Smooth muscle cell (in vitro differentiated cells): Measurements from ENCODE around the gene SAG. TPM values are rescaled to one million over a fixed set of nuclear protein-coding genes. Genes with fewer than 3 reads are reported as not detected.

ENCODE experiments used
- DNase-seq: peaks from one replicate; lab custom pipeline; 2025; ENCODE audit not compliant: unreplicated experiment; lab: John Stamatoyannopoulos, UW
- H2AFZ ChIP-seq: fragments of 200-600 bp; sonication (generic); 2 replicates; pipeline ENCODE4 v1.6.0; 2016; ENCODE audit warnings: antibody characterized with exemption, low read depth, mild to moderate bottlenecking
- H3F3A ChIP-seq: fragments of 200-600 bp; sonication (generic); 2 replicates; pipeline ENCODE4 v1.6.0; 2017; ENCODE audit warnings: antibody characterized with exemption, low read depth
- H3K27ac ChIP-seq: fragments of 200-600 bp; sonication (generic); 2 replicates; pipeline ENCODE4 v1.5.1; 2016; ENCODE audit warnings: low read depth, mild to moderate bottlenecking
- H3K27me3 ChIP-seq: fragments of 200-600 bp; sonication (generic); 2 replicates; pipeline ENCODE4 v1.6.1; 2016; ENCODE audit warnings: low read depth, mild to moderate bottlenecking
- H3K36me3 ChIP-seq: fragments of 200-600 bp; sonication (generic); 2 replicates; pipeline ENCODE4 v1.5.1; 2016; ENCODE audit warnings: low read depth
- H3K4me1 ChIP-seq: fragments of 200-600 bp; sonication (generic); 2 replicates; pipeline ENCODE4 v1.5.1; 2016; ENCODE audit warnings: low read depth
- H3K4me2 ChIP-seq: fragments of 200-600 bp; sonication (generic); 2 replicates; pipeline ENCODE4 v1.6.0; 2016; ENCODE audit warnings: mild to moderate bottlenecking
- H3K4me3 ChIP-seq: fragments of 200-600 bp; sonication (generic); 2 replicates; pipeline ENCODE4 v1.5.1; 2016; ENCODE audit warnings: mild to moderate bottlenecking
- H3K79me2 ChIP-seq: fragments of 200-600 bp; sonication (generic); 2 replicates; pipeline ENCODE4 v1.6.0; 2016; ENCODE audit warnings: low read depth, mild to moderate bottlenecking
- H3K9ac ChIP-seq: fragments of 200-600 bp; sonication (generic); 2 replicates; pipeline ENCODE4 v1.6.0; 2016; ENCODE audit warnings: low read depth
- H3K9me3 ChIP-seq: fragments of 200-600 bp; sonication (generic); replicated peaks from 2 replicates; pipeline ENCODE4 v1.5.1; 2016; ENCODE audit warnings: low read depth
- H4K20me1 ChIP-seq: fragments of 200-600 bp; sonication (generic); 2 replicates; pipeline ENCODE4 v1.6.0; 2016; ENCODE audit warnings: low read depth
- WGBS: methylation state at CpG from one replicate; pipeline ENCODE4 v1.1.7; 2016; ENCODE audit warnings: low lambda C conversion rate; 5-methylcytosine and 5-hydroxymethylcytosine counted together
- polyA plus RNA-seq: library from polyadenylated mRNA; unstranded; fragments of >200 nt; fragmentation: Nextera tagmentation; extraction: Ambion mirVana; gene quantifications from 2 replicates; pipeline ENCODE4 v1.2.1, GENCODE V29; 2016
- total RNA-seq: library from RNA; depleted of rRNA; stranded (reverse); fragments of >200 nt; gene quantifications from 2 replicates; pipeline ENCODE4 v1.2.3, GENCODE V29; 2014
- TF ChIP-seq, protein P1 (sequence below): fragments of 200-600 bp; sonication (generic); IDR thresholded peaks from 2 replicates; pipeline ENCODE4 v1.5.1; 2017; ENCODE audit warnings: borderline replicate concordance, mild to moderate bottlenecking, antibody characterized with exemption; ENCODE audit not compliant: insufficient read depth, poor library complexity, severe bottlenecking

The SAG gene
- total and polyA plus RNA-seq, 2 experiments from 2014 or later = not detected

DNA sequence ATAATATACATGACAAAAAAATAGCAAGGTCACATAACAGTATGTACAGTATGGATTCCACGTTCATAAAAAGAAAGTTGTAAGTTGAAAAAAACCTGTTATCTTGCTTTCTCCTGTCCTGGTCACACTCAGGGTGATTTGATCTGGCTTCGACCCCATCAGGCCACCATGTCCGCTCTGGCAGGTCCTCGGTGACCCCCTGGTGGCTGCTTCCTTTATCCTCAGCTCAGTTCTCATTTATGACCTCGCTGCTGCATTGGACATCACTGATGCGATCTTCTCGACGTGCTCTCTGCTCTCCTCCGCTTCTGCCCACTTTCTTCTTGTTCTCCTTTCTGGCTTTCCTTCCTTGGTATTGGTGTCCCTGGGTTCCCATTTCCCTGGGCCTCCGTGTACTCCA is 76.4 kb downstream of the SAG start:
- WGBS = 92% methylated on average over 10 of the region's 10 CpGs
- Histone ChIP-seq H3K79me2 (peaks cover 50% of the 10 kb centered on the region), H3K9ac (no peak overlapping the region), H3F3A (peaks cover 14% of the 10 kb centered on the region), H3K27ac (no peak overlapping the region), H3K9me3 (no peaks in the 10 kb centered on the region), H3K36me3 (no peaks in the 10 kb centered on the region), H3K4me1 (peaks cover 16% of the 10 kb centered on the region), H3K27me3 (no peaks in the 10 kb centered on the region), H2AFZ (no peak overlapping the region), H4K20me1 (peaks cover 49% of the 10 kb centered on the region), H3K4me3 (no peak overlapping the region), H3K4me2 (no peak overlapping the region)
- DNase-seq = no peak
- TF ChIP-seq, protein P1, sequence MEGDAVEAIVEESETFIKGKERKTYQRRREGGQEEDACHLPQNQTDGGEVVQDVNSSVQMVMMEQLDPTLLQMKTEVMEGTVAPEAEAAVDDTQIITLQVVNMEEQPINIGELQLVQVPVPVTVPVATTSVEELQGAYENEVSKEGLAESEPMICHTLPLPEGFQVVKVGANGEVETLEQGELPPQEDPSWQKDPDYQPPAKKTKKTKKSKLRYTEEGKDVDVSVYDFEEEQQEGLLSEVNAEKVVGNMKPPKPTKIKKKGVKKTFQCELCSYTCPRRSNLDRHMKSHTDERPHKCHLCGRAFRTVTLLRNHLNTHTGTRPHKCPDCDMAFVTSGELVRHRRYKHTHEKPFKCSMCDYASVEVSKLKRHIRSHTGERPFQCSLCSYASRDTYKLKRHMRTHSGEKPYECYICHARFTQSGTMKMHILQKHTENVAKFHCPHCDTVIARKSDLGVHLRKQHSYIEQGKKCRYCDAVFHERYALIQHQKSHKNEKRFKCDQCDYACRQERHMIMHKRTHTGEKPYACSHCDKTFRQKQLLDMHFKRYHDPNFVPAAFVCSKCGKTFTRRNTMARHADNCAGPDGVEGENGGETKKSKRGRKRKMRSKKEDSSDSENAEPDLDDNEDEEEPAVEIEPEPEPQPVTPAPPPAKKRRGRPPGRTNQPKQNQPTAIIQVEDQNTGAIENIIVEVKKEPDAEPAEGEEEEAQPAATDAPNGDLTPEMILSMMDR = peak; percentile 6

- Histone ChIP-seq H3K27ac (peak overlapping the region; percentile 20), H3K4me1 (peaks cover 16% of the 10 kb centered on the region), H4K20me1 (peaks cover 47% of the 10 kb centered on the region), H3K4me2 (peak overlapping the region; percentile 49), H3F3A (peaks cover 14% of the 10 kb centered on the region), H2AFZ (no peak overlapping the region), H3K4me3 (no peak overlapping the region), H3K27me3 (no peaks in the 10 kb centered on the region), H3K79me2 (peaks cover 52% of the 10 kb centered on the region), H3K9me3 (no peaks in the 10 kb centered on the region), H3K9ac (no peak overlapping the region), H3K36me3 (no peaks in the 10 kb centered on the region)
- no peak for DNase-seq
- 86% methylated on average over 12 of the region's 12 CpGs for WGBS
- TF ChIP-seq, protein P1 = no peak
These were observed 77.3 kb downstream of the SAG start for GRCh38 chr2:233384811-233385488.

DNA sequence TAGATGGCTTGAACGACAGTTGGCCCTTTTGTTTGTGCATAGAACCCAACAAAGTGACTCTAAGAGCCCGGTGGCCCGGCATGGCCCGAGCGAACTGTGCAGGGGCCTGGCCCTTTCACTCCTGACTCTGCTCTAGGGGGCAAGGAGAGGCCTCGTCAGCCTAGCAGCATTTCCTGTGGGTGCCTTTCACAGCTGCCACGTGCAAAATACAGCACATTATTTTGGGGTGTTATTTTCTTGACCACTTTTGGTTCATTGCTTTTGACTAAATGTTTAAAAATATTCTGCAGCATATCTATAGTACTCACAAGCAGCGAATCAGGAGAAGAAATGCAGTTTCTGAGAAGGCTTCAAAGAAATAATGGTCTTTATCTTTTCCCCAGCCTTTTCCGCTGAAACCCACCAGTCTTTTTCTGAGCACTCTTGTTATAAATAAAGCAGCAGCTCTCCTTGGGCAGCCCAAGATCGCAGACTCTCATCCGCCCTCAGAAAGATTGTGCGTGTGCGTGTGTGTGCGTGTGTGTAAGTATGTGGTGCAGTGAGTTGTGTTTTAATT is 78.0 kb downstream of the SAG start:
- peaks cover 41% of the 10 kb centered on the region for H4K20me1 ChIP-seq
- H3K4me2 ChIP-seq = peak overlapping the region; percentile 49
- peaks cover 14% of the 10 kb centered on the region for H3F3A ChIP-seq
- TF ChIP-seq, protein P1 = no peak
- no peak overlapping the region for H3K4me3 ChIP-seq
- peaks cover 16% of the 10 kb centered on the region for H3K4me1 ChIP-seq
- WGBS = 51% methylated on average over 14 of the region's 14 CpGs
- no peaks in the 10 kb centered on the region for H3K27me3 ChIP-seq
- H2AFZ ChIP-seq = no peak overlapping the region
- no peak overlapping the region for H3K9ac ChIP-seq
- H3K27ac ChIP-seq = peak overlapping the region; percentile 20
- no peak for DNase-seq
- H3K79me2 ChIP-seq = peaks cover 52% of the 10 kb centered on the region
- H3K36me3 ChIP-seq = no peaks in the 10 kb centered on the region
- no peaks in the 10 kb centered on the region for H3K9me3 ChIP-seq
